DMS114 treated with DMSO at 0.1 percent for 48 hours (cell line): ENCODE results near the gene POMT2.
"Not testable (repeated sequence)": the region's sequence is repeated elsewhere in the genome, so short reads cannot be mapped to it uniquely, and the experiment has no call there.

Source experiments
- DNase-seq: peaks from one replicate; lab custom pipeline; 2025; ENCODE audit not compliant: unreplicated experiment; lab: John Stamatoyannopoulos, UW

POMT2 gene

GRCh38 chr14:77324816-77325745, 4.4 kb upstream of the POMT2 start:
- no peak for DNase-seq

GRCh38 chr14:77324289-77324688, 3.6 kb upstream of the POMT2 start:
- DNase-seq = no peak

GRCh38 chr14:77323571-77323970, 2.9 kb upstream of the POMT2 start:
- DNase-seq = no peak

- DNase-seq = no peak
These were observed 2.3 kb upstream of the POMT2 start for GRCh38 chr14:77322951-77323350.

GRCh38 chr14:77322250-77322902, 1.7 kb upstream of the POMT2 start:
- no peak for DNase-seq

GRCh38 chr14:77319422-77319821, 1.3 kb downstream of the POMT2 start:
- no peak for DNase-seq

GRCh38 chr14:77318756-77319155, 1.9 kb downstream of the POMT2 start:
- not testable (repeated sequence) for DNase-seq

- DNase-seq = no peak
These were observed 2.6 kb downstream of the POMT2 start for GRCh38 chr14:77318006-77318553.

- no peak for DNase-seq
These were observed 3.8 kb downstream of the POMT2 start for GRCh38 chr14:77316872-77317301.

- no peak for DNase-seq
These were observed 4.5 kb downstream of the POMT2 start for GRCh38 chr14:77316195-77316505.

GRCh38 chr14:77314539-77315457, 5.9 kb downstream of the POMT2 start:
- DNase-seq = no peak

GRCh38 chr14:77314043-77314442, 6.6 kb downstream of the POMT2 start:
- DNase-seq = no peak

GRCh38 chr14:77313371-77313770, 7.3 kb downstream of the POMT2 start:
- no peak for DNase-seq

GRCh38 chr14:77311217-77311616, 9.5 kb downstream of the POMT2 start:
- no peak for DNase-seq

- DNase-seq = no peak
These were observed 10.7 kb downstream of the POMT2 start for GRCh38 chr14:77310026-77310425.

- no peak for DNase-seq
These were observed 11.6 kb downstream of the POMT2 start for GRCh38 chr14:77309131-77309530.

GRCh38 chr14:77306851-77307496, 13.7 kb downstream of the POMT2 start:
- no peak for DNase-seq

- no peak for DNase-seq
These were observed 14.3 kb downstream of the POMT2 start for GRCh38 chr14:77306416-77306815.

- no peak for DNase-seq
These were observed 15.0 kb downstream of the POMT2 start for GRCh38 chr14:77305696-77306095.

- no peak for DNase-seq
These were observed 17.1 kb downstream of the POMT2 start for GRCh38 chr14:77303417-77304156.
